BJ (cell line): Measurements from ENCODE around the gene EFNA1. TPM values are rescaled to one million over a fixed set of nuclear protein-coding genes. Genes with fewer than 3 reads are reported as not detected.

Source experiments
- CTCF ChIA-PET: fragments of 350-600 bp; formaldehyde crosslinking; extraction: SDS; loops from one replicate; lab custom pipeline; 2021; ENCODE audit warnings: antibody characterized with exemption, inconsistent platforms; lab: Yijun Ruan, JAX
- POLR2A ChIA-PET: fragments of 300-600 bp; sonication (Branson Sonifier 250); formaldehyde crosslinking; extraction: SDS; loops from one replicate; lab custom pipeline; 2021; ENCODE audit warnings: antibody characterized with exemption; lab: Charles Lee
- DNase-seq: peaks from one replicate; pipeline ENCODE4 v3.0.0-alpha.2; 2011; ENCODE audit warnings: low read depth
- H3K27me3 ChIP-seq: 2 replicates; pipeline ENCODE4 v1.6.0; 2011; ENCODE audit warnings: low read length; ENCODE audit not compliant: control insufficient read depth, insufficient read depth
- H3K36me3 ChIP-seq: 2 replicates; pipeline ENCODE4 v1.5.1; 2011; ENCODE audit warnings: low read length; ENCODE audit not compliant: control insufficient read depth, insufficient read depth
- H3K4me3 ChIP-seq: 2 replicates; pipeline ENCODE4 v1.5.1; 2011; ENCODE audit warnings: low read depth, mild to moderate bottlenecking, control low read depth, low read length
- CTCF ChIP-seq: IDR thresholded peaks from 2 replicates; pipeline ENCODE4 v1.5.1; 2011; ENCODE audit warnings: low read depth, mild to moderate bottlenecking, control low read depth, inconsistent platforms, low read length, moderate library complexity; ENCODE audit not compliant: insufficient read depth
- polyA plus RNA-seq: library from polyadenylated mRNA; depleted of rRNA; stranded (reverse); fragments of >200 nt; gene quantifications from 2 replicates; pipeline ENCODE4 v1.2.3, GENCODE V29; 2011

EFNA1 gene
- polyA plus RNA-seq, 1 experiment, result 1.6 TPM

- Histone ChIP-seq H3K27me3 (peaks cover 55% of the 10 kb centered on the region), H3K4me3 (no peak overlapping the region), H3K36me3 (no peaks in the 10 kb centered on the region)
- ChIA-PET CTCF (interaction anchor here (0.8 to 2.9 kb wide), 6 partner anchors 10 to 48 kb away, joined by 3 to 11 read pairs (median 6); partner anchors contain the start of gene KRTCAP2), POLR2A (no interaction called here)
- peak; percentile 1 for DNase-seq
- TF ChIP-seq CTCF, result no peak
These were observed 2.9 kb upstream of the EFNA1 start for GRCh38 chr1:155124503-155125463.

- no peak for DNase-seq
- Histone ChIP-seq H3K4me3 (no peak overlapping the region), H3K36me3 (no peaks in the 10 kb centered on the region), H3K27me3 (peaks cover 52% of the 10 kb centered on the region)
- ChIA-PET CTCF (interaction anchor here (1.0 to 2.9 kb wide), 5 partner anchors 9 to 42 kb away, joined by 3 to 11 read pairs (median 5); no protein-coding TSS in a partner anchor), POLR2A (no interaction called here)
- TF ChIP-seq CTCF, result no peak
These were observed 2.1 kb upstream of the EFNA1 start for GRCh38 chr1:155125511-155125945.

- CTCF ChIA-PET, result interaction anchor here (1.0 to 2.9 kb wide), 5 partner anchors 9 to 41 kb away, joined by 3 to 11 read pairs (median 5); no protein-coding TSS in a partner anchor
- H3K4me3 ChIP-seq, result peak overlapping the region; percentile 9; the same call in 1 of the 2 replicates
- no peak for TF ChIP-seq CTCF
- no peaks in the 10 kb centered on the region for H3K36me3 ChIP-seq
- POLR2A ChIA-PET, result no interaction called here
- DNase-seq, result no peak
- H3K27me3 ChIP-seq, result peaks cover 51% of the 10 kb centered on the region
These were observed 1.6 kb upstream of the EFNA1 start for GRCh38 chr1:155125946-155126555.

GRCh38 chr1:155126556-155127104 lies 1.0 kb upstream of the EFNA1 start:
- no peak for DNase-seq
- Histone ChIP-seq H3K4me3 (peak overlapping the region; percentile 9; the same call in 1 of the 2 replicates), H3K36me3 (no peaks in the 10 kb centered on the region), H3K27me3 (peaks cover 48% of the 10 kb centered on the region)
- CTCF ChIA-PET, result interaction anchor here (1.4 to 2.9 kb wide), 4 partner anchors 8 to 41 kb away, joined by 3 to 11 read pairs (median 8); no protein-coding TSS in a partner anchor
- TF ChIP-seq CTCF, result no peak
- POLR2A ChIA-PET, result no interaction called here
